ENCODE measurements around the gene SP100.

Gene SP100

GRCh38 chr2:230410263-230410662, 5.7 kb upstream of the SP100 start:
- H3K27ac ChIP-seq (ENCODE audit: low read depth, low read length), result no peak overlapping the region

GRCh38 chr2:230410861-230411569, 5.0 kb upstream of the SP100 start:
- H3K9ac ChIP-seq (ENCODE audit: low read length), result peak overlapping the region; percentile 91
- H3K4me1 ChIP-seq (ENCODE audit: control insufficient read depth, insufficient read depth, low read length), result peaks cover 4% of the 10 kb centered on the region
- no peaks in the 10 kb centered on the region for H3K36me3 ChIP-seq (ENCODE audit: control insufficient read depth, insufficient read depth, low read length)

More at GRCh38 chr2:230410263-230410662, 5.7 kb upstream of the SP100 start:
- Histone ChIP-seq H3K4me1 (ENCODE audit: control insufficient read depth, insufficient read depth, low read length) (no peaks in the 10 kb centered on the region), H3K36me3 (ENCODE audit: control insufficient read depth, insufficient read depth, low read length) (peaks cover 4% of the 10 kb centered on the region), H3K27me3 (ENCODE audit: control insufficient read depth, insufficient read depth, low read length) (no peaks in the 10 kb centered on the region), H3K4me3 (ENCODE audit: low read length) (no peak overlapping the region), H3K9ac (ENCODE audit: low read length) (no peak overlapping the region)

GRCh38 chr2:230411570-230412370, 4.2 kb upstream of the SP100 start:
- H3K27ac ChIP-seq (ENCODE audit: low read depth, low read length), result peak overlapping the region; percentile 95
- peak overlapping the region; percentile 95 for H3K4me3 ChIP-seq (ENCODE audit: low read length)
- peak overlapping the region; percentile 91 for H3K9ac ChIP-seq (ENCODE audit: low read length)
- H3K4me1 ChIP-seq (ENCODE audit: control insufficient read depth, insufficient read depth, low read length), result peaks cover 4% of the 10 kb centered on the region
- H3K27me3 ChIP-seq (ENCODE audit: control insufficient read depth, insufficient read depth, low read length), result no peaks in the 10 kb centered on the region
- peaks cover 3% of the 10 kb centered on the region for H3K36me3 ChIP-seq (ENCODE audit: control insufficient read depth, insufficient read depth, low read length)

More at GRCh38 chr2:230410861-230411569, 5.0 kb upstream of the SP100 start:
- peak overlapping the region; percentile 95 for H3K4me3 ChIP-seq (ENCODE audit: low read length)
- no peaks in the 10 kb centered on the region for H3K27me3 ChIP-seq (ENCODE audit: control insufficient read depth, insufficient read depth, low read length)
- peak overlapping the region; percentile 95 for H3K27ac ChIP-seq (ENCODE audit: low read depth, low read length)

GRCh38 chr2:230412371-230412711, 3.7 kb upstream of the SP100 start:
- peak overlapping the region; percentile 59 for H3K9ac ChIP-seq (ENCODE audit: low read length)
- peaks cover 6% of the 10 kb centered on the region for H3K4me1 ChIP-seq (ENCODE audit: control insufficient read depth, insufficient read depth, low read length)
- peak overlapping the region; percentile 95 for H3K27ac ChIP-seq (ENCODE audit: low read depth, low read length)
- H3K4me3 ChIP-seq (ENCODE audit: low read length), result peak overlapping the region; percentile 95
- H3K27me3 ChIP-seq (ENCODE audit: control insufficient read depth, insufficient read depth, low read length), result no peaks in the 10 kb centered on the region
- H3K36me3 ChIP-seq (ENCODE audit: control insufficient read depth, insufficient read depth, low read length), result peaks cover 3% of the 10 kb centered on the region

- Histone ChIP-seq H3K27me3 (ENCODE audit: control insufficient read depth, insufficient read depth, low read length) (no peaks in the 10 kb centered on the region), H3K9ac (ENCODE audit: low read length) (no peak overlapping the region), H3K36me3 (ENCODE audit: control insufficient read depth, insufficient read depth, low read length) (peaks cover 3% of the 10 kb centered on the region), H3K4me3 (ENCODE audit: low read length) (no peak overlapping the region), H3K4me1 (ENCODE audit: control insufficient read depth, insufficient read depth, low read length) (peaks cover 9% of the 10 kb centered on the region), H3K27ac (ENCODE audit: low read depth, low read length) (no peak overlapping the region)
Measured at GRCh38 chr2:230412846-230413245, 3.2 kb upstream of the SP100 start.

- Histone ChIP-seq H3K27me3 (ENCODE audit: control insufficient read depth, insufficient read depth, low read length) (no peaks in the 10 kb centered on the region), H3K9ac (ENCODE audit: low read length) (no peak overlapping the region), H3K4me3 (ENCODE audit: low read length) (no peak overlapping the region), H3K36me3 (ENCODE audit: control insufficient read depth, insufficient read depth, low read length) (peaks cover 3% of the 10 kb centered on the region), H3K4me1 (ENCODE audit: control insufficient read depth, insufficient read depth, low read length) (peaks cover 9% of the 10 kb centered on the region), H3K27ac (ENCODE audit: low read depth, low read length) (no peak overlapping the region)
Measured at GRCh38 chr2:230413479-230413878, 2.5 kb upstream of the SP100 start.

GRCh38 chr2:230414302-230414701, 1.7 kb upstream of the SP100 start:
- Histone ChIP-seq H3K9ac (ENCODE audit: low read length) (no peak overlapping the region), H3K4me3 (ENCODE audit: low read length) (no peak overlapping the region), H3K27me3 (ENCODE audit: control insufficient read depth, insufficient read depth, low read length) (no peaks in the 10 kb centered on the region), H3K4me1 (ENCODE audit: control insufficient read depth, insufficient read depth, low read length) (peaks cover 9% of the 10 kb centered on the region), H3K36me3 (ENCODE audit: control insufficient read depth, insufficient read depth, low read length) (peaks cover 3% of the 10 kb centered on the region), H3K27ac (ENCODE audit: low read depth, low read length) (no peak overlapping the region)

GRCh38 chr2:230417436-230417835, 1.4 kb downstream of the SP100 start:
- no peak overlapping the region for H3K9ac ChIP-seq (ENCODE audit: low read length)
- peak overlapping the region; percentile 96 for H3K4me3 ChIP-seq (ENCODE audit: low read length)
- H3K4me1 ChIP-seq (ENCODE audit: control insufficient read depth, insufficient read depth, low read length), result peaks cover 9% of the 10 kb centered on the region
- no peak overlapping the region for H3K27ac ChIP-seq (ENCODE audit: low read depth, low read length)
- H3K27me3 ChIP-seq (ENCODE audit: control insufficient read depth, insufficient read depth, low read length), result no peaks in the 10 kb centered on the region
- peaks cover 3% of the 10 kb centered on the region for H3K36me3 ChIP-seq (ENCODE audit: control insufficient read depth, insufficient read depth, low read length)

GRCh38 chr2:230418341-230419016, 2.5 kb downstream of the SP100 start:
- Histone ChIP-seq H3K4me3 (ENCODE audit: low read length) (peak overlapping the region; percentile 42), H3K4me1 (ENCODE audit: control insufficient read depth, insufficient read depth, low read length) (peaks cover 9% of the 10 kb centered on the region), H3K36me3 (ENCODE audit: control insufficient read depth, insufficient read depth, low read length) (peaks cover 3% of the 10 kb centered on the region), H3K27ac (ENCODE audit: low read depth, low read length) (no peak overlapping the region), H3K9ac (ENCODE audit: low read length) (no peak overlapping the region), H3K27me3 (ENCODE audit: control insufficient read depth, insufficient read depth, low read length) (no peaks in the 10 kb centered on the region)

GRCh38 chr2:230419181-230419580, 3.2 kb downstream of the SP100 start:
- Histone ChIP-seq H3K27me3 (ENCODE audit: control insufficient read depth, insufficient read depth, low read length) (no peaks in the 10 kb centered on the region), H3K4me3 (ENCODE audit: low read length) (no peak overlapping the region), H3K9ac (ENCODE audit: low read length) (no peak overlapping the region), H3K27ac (ENCODE audit: low read depth, low read length) (no peak overlapping the region), H3K36me3 (ENCODE audit: control insufficient read depth, insufficient read depth, low read length) (peaks cover 3% of the 10 kb centered on the region), H3K4me1 (ENCODE audit: control insufficient read depth, insufficient read depth, low read length) (peaks cover 9% of the 10 kb centered on the region)

- H3K27me3 ChIP-seq (ENCODE audit: control insufficient read depth, insufficient read depth, low read length), result no peaks in the 10 kb centered on the region
- H3K9ac ChIP-seq (ENCODE audit: low read length), result no peak overlapping the region
- H3K4me3 ChIP-seq (ENCODE audit: low read length), result no peak overlapping the region
- H3K36me3 ChIP-seq (ENCODE audit: control insufficient read depth, insufficient read depth, low read length), result no peaks in the 10 kb centered on the region
- H3K4me1 ChIP-seq (ENCODE audit: control insufficient read depth, insufficient read depth, low read length), result peaks cover 5% of the 10 kb centered on the region
- H3K27ac ChIP-seq (ENCODE audit: low read depth, low read length), result no peak overlapping the region
Measured at GRCh38 chr2:230422149-230422548, 6.1 kb downstream of the SP100 start.

GRCh38 chr2:230423851-230424458, 8.0 kb downstream of the SP100 start:
- no peak overlapping the region for H3K4me3 ChIP-seq (ENCODE audit: low read length)
- no peaks in the 10 kb centered on the region for H3K4me1 ChIP-seq (ENCODE audit: control insufficient read depth, insufficient read depth, low read length)

More at GRCh38 chr2:230423851-230424458, 8.0 kb downstream of the SP100 start:
- Histone ChIP-seq H3K27ac (ENCODE audit: low read depth, low read length) (no peak overlapping the region), H3K27me3 (ENCODE audit: control insufficient read depth, insufficient read depth, low read length) (no peaks in the 10 kb centered on the region), H3K36me3 (ENCODE audit: control insufficient read depth, insufficient read depth, low read length) (no peaks in the 10 kb centered on the region), H3K9ac (ENCODE audit: low read length) (no peak overlapping the region)

All from rectal smooth muscle tissue (tissue), 1 donor.